Caco-2 (cell line): ENCODE results near the gene MRPS15. TPM values are rescaled to one million over a fixed set of nuclear protein-coding genes. Genes with fewer than 3 reads are reported as not detected.

Experiments
- BruUV-seq: library from RNA; stranded (reverse); fragments of 400-500 nt; replicated peaks from 2 replicates; lab custom pipeline; 2021; lab: Mats Ljungman, UMichigan
- CTCF ChIA-PET: fragments of 300-600 bp; sonication (Branson Sonifier 250); formaldehyde crosslinking; loops from one replicate; lab custom pipeline; 2022; ENCODE audit warnings: antibody characterized with exemption; lab: Charles Lee
- POLR2A ChIA-PET: fragments of 300-600 bp; sonication (Branson Sonifier 250); formaldehyde crosslinking; loops from one replicate; lab custom pipeline; 2022; ENCODE audit warnings: antibody characterized with exemption; lab: Charles Lee
- DNase-seq, 2 experiments: peaks; one replicate each; pipeline versions ENCODE4 v3.0.0 to v3.0.0-alpha.2; 2020 to 2022
- H3K27me3 ChIP-seq: replicated peaks from 2 replicates; pipeline ENCODE4 v1.6.0; 2011; ENCODE audit warnings: low read length; ENCODE audit not compliant: control insufficient read depth, insufficient read depth
- H3K36me3 ChIP-seq: 2 replicates; pipeline ENCODE4 v1.5.1; 2011; ENCODE audit warnings: low read length; ENCODE audit not compliant: control insufficient read depth, insufficient read depth
- H3K4me1 ChIP-seq: fragments of 250-450 bp; sonication (Bioruptor Pico); 2 replicates; pipeline ENCODE4 v1.5.1; 2020; ENCODE audit warnings: mild to moderate bottlenecking
- H3K4me3 ChIP-seq: 2 replicates; pipeline ENCODE4 v1.5.1; 2011; ENCODE audit warnings: low read depth, mild to moderate bottlenecking, control low read depth, low read length
- H3K9me3 ChIP-seq: fragments of 250-450 bp; sonication (Bioruptor Pico); 2 replicates; pipeline ENCODE4 v1.5.1; 2020; ENCODE audit warnings: mild to moderate bottlenecking, moderate library complexity
- H3K27ac Mint-ChIP-seq: one replicate; pipeline ENCODE4 v1.8.0; 2022; ENCODE audit warnings: mixed read lengths; ENCODE audit not compliant: unreplicated experiment
- H3K27me3 Mint-ChIP-seq: one replicate; pipeline ENCODE4 v1.8.0; 2022; ENCODE audit warnings: mixed read lengths; ENCODE audit not compliant: insufficient read depth, unreplicated experiment
- H3K36me3 Mint-ChIP-seq: one replicate; pipeline ENCODE4 v1.8.0; 2022; ENCODE audit warnings: mild to moderate bottlenecking, mixed read lengths; ENCODE audit not compliant: insufficient read depth, unreplicated experiment
- H3K4me1 Mint-ChIP-seq: one replicate; pipeline ENCODE4 v1.8.0; 2022; ENCODE audit warnings: low read depth, mixed read lengths; ENCODE audit not compliant: unreplicated experiment
- H3K4me3 Mint-ChIP-seq: one replicate; pipeline ENCODE4 v1.8.0; 2022; ENCODE audit warnings: mild to moderate bottlenecking, moderate library complexity, mixed read lengths; ENCODE audit not compliant: unreplicated experiment
- H3K9me3 Mint-ChIP-seq: one replicate; pipeline ENCODE4 v1.8.0; 2022; ENCODE audit warnings: mixed read lengths; ENCODE audit not compliant: unreplicated experiment
- intact Hi-C: fragments of 100-400 bp; cut with micrococcal nuclease; formaldehyde crosslinking; loops from one replicate; pipeline ENCODE4 v1.10.0; 2022; ENCODE audit not compliant: unreplicated experiment
- total RNA-seq: library from RNA; stranded (reverse); gene quantifications from 2 replicates; pipeline ENCODE4 v1.2.3, GENCODE V29; 2022
- TF ChIP-seq, protein P1 (sequence below), 2 experiments: fragments of 200-600 bp in 1 of 2; IDR thresholded peaks; 1 replicate in 1 of 2; 2 replicates in 1 of 2; pipeline versions ENCODE4 v1.5.1 to v1.8.0; 2011 to 2022; ENCODE audit warnings: antibody characterized with exemption in 1 of 2, control low read depth in 1 of 2, inconsistent platforms in 1 of 2, low read depth in 1 of 2, low read length in 1 of 2, mild to moderate bottlenecking in 1 of 2, moderate library complexity in 1 of 2; ENCODE audit not compliant: insufficient read depth in 1 of 2, severe bottlenecking in 1 of 2, unreplicated experiment in 1 of 2

Gene MRPS15
- total RNA-seq, 1 experiment from 2014 or later: 70.2 TPM

DNA sequence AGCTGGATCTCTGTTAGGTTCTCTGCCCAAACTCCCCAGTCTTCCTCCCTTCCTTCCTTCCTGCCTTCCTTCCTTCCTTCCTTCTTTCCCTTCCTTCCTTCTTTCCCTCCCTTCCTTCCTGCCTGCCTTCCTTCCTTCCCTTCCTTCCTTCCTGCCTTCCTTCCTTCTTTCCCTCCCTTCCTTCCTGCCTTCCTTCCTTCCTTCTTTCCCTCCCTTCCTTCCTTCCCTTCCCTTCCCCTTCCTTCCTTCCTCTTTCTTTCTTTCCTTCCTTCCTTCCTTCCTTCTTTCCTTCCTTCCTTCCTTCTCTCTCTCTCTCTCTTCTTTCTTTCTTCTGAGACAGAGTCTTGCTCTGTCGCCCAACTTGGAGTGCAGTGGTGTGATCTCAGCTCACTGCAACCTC is 57.7 kb downstream of the MRPS15 start:
- Histone ChIP-seq H3K36me3 (no peaks in the 10 kb centered on the region), H3K9me3 (no peaks in the 10 kb centered on the region), H3K4me3 (no peak overlapping the region), H3K4me1 (no peaks in the 10 kb centered on the region), H3K27me3 (no peaks in the 10 kb centered on the region)
- CTCF ChIA-PET: no interaction called here
- Mint-ChIP-seq H3K36me3 (no peaks in the 10 kb centered on the region), H3K27me3 (peaks cover 2% of the 10 kb centered on the region), H3K4me1 (no peaks in the 10 kb centered on the region), H3K27ac (no peak overlapping the region), H3K4me3 (no peak overlapping the region), H3K9me3 (peaks cover 3% of the 10 kb centered on the region)
- intact Hi-C loops: no loop called here
- no peak for DNase-seq
- TF ChIP-seq, protein P1, sequence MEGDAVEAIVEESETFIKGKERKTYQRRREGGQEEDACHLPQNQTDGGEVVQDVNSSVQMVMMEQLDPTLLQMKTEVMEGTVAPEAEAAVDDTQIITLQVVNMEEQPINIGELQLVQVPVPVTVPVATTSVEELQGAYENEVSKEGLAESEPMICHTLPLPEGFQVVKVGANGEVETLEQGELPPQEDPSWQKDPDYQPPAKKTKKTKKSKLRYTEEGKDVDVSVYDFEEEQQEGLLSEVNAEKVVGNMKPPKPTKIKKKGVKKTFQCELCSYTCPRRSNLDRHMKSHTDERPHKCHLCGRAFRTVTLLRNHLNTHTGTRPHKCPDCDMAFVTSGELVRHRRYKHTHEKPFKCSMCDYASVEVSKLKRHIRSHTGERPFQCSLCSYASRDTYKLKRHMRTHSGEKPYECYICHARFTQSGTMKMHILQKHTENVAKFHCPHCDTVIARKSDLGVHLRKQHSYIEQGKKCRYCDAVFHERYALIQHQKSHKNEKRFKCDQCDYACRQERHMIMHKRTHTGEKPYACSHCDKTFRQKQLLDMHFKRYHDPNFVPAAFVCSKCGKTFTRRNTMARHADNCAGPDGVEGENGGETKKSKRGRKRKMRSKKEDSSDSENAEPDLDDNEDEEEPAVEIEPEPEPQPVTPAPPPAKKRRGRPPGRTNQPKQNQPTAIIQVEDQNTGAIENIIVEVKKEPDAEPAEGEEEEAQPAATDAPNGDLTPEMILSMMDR (IDR thresholded peaks at IDR 0.05; ENCODE audit: insufficient read depth in 1 of 2, low read depth in 1 of 2, low read length in 1 of 2, severe bottlenecking in 1 of 2, unreplicated experiment in 1 of 2): no peak
- BruUV-seq: no TSS peak
- POLR2A ChIA-PET: no interaction called here

Other genes starting within 250 kb of the MRPS15 start
- gene THRAP3, start 239.9 kb downstream of the MRPS15 start, total RNA-seq: 86.8 and 89.1 TPM in 2 replicates
- 12.1 and 12.4 TPM in 2 replicates for gene SH3D21, start 158.0 kb downstream of the MRPS15 start, total RNA-seq
- 4.1 and 5.5 TPM in 2 replicates for gene EVA1B, start 140.7 kb downstream of the MRPS15 start, total RNA-seq
- 26.7 and 29.7 TPM in 2 replicates for gene STK40, start 78.5 kb downstream of the MRPS15 start, total RNA-seq
- gene LSM10, start 66.5 kb downstream of the MRPS15 start, total RNA-seq: 19.6 and 20.7 TPM in 2 replicates
- 0.51 and 0.91 TPM in 2 replicates for gene OSCP1, start 13.9 kb downstream of the MRPS15 start, total RNA-seq
- gene CSF3R, start 18.5 kb upstream of the MRPS15 start, total RNA-seq: 1.3 and 1.4 TPM in 2 replicates